Stimulated activated CD4-positive, alpha-beta T cell treated with anti-CD3 and anti-CD28 coated beads, Interleukin-1b, Interleukin-23, amount 100 ng/mL, for 1 hour (primary cell): ENCODE data around the gene SWT1.
A peak's percentile ranks its signal among the peaks of the same experiment; 100 is the strongest.
"Not testable (repeated sequence)": the region's sequence is repeated elsewhere in the genome, so short reads cannot be mapped to it uniquely, and the experiment has no call there.

ENCODE experiments used
- DNase-seq, 2 donors: peaks; one replicate each; pipeline ENCODE4 v3.0.0-alpha.2; 2020; ENCODE audit warnings: low read depth in 2 of 2

Gene SWT1

DNA sequence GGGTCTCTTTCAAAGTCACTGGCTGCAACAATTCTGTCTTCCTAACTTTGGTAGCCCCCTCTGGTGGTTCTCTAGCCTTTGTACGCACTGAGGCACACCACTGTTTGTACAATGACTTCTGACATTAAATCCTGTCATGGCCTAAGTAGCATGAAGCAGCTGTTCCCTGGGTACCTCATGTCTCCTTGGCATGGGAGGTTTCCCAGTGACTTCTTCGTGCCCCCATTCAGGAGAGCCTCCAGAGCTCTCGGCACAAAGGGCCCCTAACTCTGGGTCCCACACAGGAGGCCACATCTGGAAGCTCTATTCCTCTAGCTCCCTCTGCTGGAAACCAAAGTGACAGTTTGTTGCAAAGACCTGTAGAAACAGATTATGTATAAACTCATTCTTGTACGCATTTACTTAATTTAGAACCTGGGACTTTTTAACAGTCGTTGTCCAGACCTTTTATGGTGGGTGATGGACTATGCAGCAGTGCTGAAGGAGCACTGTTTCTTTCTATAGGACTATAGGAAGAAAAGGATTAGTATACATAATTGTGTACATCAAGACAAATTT, 13.4 kb downstream of the SWT1 start:
- DNase-seq, result no peak

DNA sequence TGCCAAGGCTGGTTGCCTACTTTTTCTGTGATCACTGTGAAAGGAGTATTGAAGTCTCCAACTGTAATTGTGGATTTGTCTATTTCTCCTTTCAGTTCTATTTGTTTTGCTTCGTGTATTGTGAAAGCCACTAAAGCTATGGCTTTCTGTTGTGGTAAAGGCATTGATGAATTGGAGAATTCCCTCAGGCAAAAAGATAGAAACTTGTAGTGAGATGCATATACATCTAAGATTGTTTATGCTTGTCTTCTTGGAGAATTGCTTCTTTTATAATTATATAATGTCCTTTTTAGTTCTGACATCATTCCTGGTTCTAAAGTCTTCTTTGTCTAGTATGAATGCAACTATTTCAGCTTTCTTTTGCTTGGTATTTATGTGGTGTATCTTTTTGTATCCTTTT, 36.8 kb downstream of the SWT1 start:
- DNase-seq, result no peak

DNA sequence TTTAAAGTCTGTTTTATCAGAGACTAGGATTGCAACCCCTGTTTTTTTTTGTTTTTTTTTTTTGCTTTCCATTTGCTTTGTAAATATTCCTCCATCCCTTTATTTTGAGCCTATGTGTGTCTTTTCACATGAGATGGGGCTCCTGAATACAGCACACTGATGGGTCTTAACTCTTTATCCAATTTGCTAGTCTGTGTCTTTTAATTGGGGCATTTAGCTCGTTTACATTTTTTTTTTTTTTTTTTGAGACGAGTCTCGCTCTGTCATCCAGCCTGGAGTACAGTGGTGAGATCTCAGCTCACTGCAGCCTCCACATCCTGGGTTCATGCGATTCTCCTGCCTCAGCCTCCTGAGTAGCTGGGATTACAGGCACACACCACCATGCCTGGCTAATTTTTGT, 41.7 kb downstream of the SWT1 start:
- DNase-seq, result not testable (repeated sequence)

DNA sequence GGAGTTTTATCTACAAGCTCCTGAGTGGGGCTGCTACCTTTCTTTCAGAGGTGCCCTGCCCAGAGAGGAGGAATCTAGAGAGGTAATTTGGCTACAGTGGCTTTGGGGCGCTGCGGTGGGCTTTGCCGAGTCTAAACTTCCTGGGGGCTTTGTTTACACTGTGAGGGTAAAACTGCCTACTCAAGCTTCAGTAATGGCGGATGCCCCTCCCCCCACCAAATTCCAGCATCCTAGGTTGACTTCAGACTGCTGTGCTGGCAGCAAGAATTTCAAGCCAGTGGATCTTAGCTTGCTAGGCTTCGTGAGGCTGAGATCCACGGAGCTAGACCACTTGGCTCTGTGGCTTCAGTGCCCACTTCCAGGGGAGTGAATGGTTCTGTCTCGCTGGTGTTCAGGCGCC, 43.9 kb downstream of the SWT1 start:
- DNase-seq, result no peak

DNA sequence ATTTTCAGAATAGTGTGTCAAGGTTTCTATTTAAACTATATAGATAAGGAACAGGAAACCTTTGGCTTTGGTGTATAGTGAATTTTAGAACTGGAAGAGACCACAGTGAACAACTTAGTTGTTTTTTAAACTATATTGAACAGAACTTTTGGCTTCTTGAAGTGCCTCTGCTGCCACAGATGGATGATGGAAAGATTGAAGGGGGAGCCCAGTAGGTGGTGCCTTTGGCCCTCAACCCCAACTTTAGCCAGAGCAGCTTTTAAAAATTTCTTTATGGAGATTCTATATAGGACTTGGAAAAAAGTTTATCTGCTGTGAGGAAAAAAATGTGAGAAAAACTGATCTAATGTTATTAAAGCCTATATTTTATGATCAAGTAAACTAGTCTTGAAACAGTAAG, 50.2 kb downstream of the SWT1 start:
- no peak for DNase-seq

DNA sequence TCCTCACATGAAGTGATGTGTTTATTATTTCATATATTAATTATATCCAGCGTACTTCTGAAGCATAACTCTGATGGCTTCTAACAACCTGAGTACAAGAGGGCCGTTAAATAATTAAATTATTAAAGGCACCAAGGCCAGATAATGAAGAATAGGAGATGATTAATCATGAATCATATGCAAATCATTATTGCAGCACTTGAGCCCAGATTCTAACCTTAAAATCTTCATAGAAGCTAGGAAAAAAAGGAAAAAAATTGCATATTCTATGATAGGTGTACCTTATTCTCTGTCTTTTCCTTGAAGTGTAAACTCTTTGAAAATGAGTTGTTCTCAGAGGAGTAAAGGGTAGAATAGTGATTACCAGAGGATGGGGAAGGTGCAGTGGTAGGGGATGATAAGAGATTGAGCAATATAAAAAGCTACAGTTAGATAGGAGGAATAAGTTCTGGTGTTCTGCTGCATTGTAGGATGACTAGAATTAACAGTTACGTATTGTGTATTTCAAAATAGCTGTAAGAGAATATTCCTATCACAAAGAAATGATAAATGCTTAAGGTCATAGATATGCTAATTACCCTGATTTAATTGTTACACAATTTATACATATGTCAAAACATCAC, 51.1 kb downstream of the SWT1 start:
- DNase-seq, result no peak

DNA sequence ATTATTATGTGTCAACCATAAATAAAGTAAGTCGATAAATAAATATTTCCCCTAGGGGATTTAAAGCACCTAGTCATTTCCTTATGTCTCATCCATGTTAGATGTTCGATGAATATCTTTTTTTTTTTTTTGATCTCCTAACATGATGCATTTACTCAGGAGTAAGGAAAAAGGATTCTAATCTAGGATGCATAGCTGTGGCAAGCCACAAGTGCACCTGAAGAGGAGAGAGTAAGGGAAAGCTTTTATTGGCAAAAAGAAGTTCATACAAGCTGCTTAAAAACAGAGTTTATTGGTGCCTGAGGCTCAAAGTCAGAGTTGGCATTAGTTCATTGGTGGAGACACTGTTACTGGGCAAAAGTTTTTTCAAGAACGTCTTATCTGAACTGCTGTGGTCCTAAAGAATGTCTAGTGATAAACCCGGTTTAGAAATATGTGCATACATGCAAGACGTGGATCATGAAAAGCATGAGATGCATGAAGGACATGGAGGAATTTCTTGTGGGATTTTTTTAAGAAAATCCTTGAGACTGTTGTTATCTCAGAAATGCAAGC, 51.7 kb downstream of the SWT1 start:
- DNase-seq, result no peak

DNA sequence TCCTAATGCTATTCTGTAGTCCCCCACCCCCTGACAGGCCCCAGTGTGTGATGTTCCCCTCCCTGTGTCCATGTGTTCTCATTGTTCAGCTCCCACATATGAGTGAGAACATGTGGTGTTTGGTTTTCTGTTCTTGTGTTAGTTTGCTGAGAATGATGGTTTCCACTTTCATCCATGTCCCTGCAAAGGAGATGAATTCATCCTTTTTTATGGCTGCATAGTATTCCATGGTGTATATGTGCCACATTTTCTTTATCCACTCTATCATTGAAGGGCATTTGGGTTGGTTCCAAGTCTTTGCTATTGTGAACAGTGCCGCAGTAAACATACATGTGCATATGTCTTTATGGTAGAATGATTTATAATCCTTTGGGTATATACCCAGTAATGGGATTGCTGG, 52.4 kb downstream of the SWT1 start:
- not testable (repeated sequence) for DNase-seq

DNA sequence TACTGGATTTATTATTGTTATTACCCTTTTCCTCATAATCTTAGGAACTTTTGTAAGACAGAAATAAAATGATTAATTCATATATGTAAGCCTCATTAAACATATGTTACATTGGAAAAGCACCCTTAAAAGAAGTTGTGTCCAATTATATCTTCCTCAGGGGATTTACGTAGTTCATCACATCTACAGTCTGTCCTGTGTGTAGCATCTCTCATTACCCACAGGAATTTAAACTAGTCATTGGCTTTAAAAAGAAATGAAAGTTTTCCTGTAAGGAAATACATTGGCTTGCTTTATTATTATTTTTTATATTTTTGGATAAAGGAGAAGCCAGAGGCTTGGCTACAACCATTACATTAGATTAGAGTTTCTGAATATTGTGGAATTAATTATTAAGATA, 56.1 kb downstream of the SWT1 start:
- DNase-seq, result no peak

DNA sequence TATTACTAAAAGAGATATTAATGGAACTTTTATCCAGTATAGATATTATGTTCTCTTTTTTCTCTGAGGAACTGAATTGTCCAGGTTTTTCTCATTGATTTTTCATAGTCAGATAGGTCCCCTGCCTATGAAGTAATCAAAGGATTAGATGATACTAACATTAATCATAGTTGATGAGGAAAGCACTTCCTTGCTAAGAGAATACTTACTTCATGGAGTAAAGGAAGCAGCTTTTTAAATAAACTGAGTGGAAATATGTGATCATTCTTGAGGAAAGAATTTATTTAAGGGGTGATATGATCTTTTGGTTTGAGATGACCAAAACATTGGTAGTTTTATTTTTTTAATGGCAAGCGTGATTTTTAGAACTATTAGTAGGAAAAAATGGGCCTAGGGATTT, 58.9 kb downstream of the SWT1 start:
- no peak for DNase-seq

DNA sequence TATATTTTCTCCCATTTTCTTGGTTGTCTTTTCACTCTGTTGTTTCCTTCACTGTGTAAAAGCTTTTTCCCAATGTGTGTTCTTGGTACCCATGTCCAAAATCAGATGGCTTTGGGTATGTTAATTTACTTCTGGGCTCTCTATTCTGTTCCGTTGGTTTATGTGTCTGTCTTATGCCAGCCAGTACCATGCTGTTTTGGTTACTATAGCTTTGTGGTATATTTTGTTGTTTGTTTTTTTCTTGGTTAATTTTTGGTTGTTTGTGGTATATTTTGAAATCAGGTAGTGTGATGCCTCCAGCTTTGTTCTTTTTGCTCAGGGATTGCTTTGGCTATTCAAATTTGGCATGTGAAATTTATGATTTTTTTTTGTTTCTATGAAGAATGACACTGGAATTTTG, 67.2 kb downstream of the SWT1 start:
- DNase-seq, result no peak

DNA sequence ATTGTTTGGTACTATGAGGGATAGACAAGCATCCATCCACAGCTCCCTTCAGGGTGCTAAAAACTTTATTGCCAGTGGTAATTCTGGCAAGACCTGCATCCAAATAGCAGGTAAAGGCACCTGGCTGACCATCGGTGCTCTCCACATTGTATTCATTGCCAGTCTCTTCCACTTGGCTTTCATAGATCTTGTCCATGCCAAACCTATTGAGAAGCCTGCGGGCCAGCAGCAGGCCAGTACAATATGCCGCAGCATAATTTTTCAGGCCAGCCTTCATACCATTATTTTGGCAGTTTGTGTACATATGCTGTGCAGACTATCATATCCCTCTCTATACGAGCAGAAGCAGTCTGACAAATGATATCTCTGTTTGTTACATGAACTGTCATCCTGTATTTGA, 70.2 kb downstream of the SWT1 start:
- no peak for DNase-seq

DNA sequence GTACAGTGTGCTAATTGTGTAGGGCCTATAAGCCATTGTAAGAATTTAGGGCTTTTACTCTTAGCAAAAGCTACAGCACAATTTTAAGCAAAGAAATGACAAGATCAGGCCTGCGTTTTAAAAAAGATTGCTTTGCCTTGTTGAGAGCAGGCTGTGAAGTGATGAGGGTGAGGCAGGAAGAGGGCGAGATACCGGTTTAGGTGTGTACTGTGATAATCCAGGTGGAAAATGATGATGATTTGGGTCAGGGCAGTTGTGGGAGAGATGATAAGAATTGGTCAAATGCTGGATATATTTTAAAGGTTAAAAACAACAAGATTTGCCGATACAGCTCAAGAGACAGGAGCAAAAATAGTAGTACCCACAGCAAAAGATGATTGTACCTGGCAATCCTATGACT, 72.0 kb downstream of the SWT1 start:
- DNase-seq, result no peak

DNA sequence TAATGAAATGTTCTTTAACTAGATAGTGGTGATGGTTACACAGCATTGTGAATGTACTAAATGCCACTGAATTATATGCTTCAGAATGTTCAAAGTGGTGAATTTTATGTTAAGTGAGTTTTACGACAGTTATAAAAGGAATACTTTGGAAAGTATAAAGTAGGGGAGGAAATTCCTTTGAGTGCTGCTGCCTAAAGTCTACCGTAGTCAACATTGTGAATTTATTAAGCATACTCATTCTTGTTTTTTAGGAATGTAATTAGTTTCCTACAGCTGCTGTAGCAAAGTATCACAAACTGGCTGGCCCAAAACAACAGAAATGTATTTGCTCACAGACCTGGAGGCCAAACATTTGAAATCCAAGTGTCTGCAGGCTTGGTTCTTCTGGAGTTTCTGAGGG, 73.0 kb downstream of the SWT1 start:
- DNase-seq, result no peak

DNA sequence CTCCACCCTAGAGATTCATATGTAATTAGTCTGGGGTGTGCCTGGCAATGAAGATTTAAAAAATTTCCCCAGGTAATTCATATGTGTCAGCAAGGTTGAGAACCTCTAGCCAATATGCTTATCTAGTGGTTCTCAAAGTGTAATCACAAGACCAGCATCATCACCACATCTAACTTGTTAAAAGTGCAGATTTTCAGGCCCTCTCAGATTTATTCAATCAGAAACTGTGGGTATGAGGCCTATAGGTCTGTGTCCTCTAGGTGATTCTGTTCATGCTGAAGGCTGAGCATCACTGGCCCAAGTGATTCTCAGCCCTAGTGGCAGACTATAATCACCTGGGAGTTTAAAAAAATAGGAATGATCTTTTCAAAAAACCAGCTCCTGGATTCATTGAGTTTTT, 75.9 kb downstream of the SWT1 start:
- DNase-seq, result no peak

DNA sequence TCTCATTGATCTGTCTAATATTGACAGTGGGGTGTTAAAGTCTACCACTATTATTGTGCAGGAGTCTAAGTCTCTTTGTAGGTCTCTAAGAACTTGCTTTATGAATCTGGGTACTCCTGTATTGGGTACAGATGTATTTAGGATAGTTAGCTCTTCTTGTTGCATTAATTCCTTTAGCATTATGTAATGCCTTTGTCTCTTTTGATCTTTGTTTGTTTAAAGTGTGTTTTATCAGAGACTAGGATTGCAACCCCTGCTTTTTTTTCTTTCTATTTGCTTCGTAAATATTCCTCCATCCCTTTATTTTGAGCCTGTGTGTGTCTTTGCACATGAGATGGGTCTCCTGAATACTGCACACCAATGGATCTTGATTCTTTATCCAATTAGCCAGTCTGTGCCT, 77.2 kb downstream of the SWT1 start:
- not testable (repeated sequence) for DNase-seq

DNA sequence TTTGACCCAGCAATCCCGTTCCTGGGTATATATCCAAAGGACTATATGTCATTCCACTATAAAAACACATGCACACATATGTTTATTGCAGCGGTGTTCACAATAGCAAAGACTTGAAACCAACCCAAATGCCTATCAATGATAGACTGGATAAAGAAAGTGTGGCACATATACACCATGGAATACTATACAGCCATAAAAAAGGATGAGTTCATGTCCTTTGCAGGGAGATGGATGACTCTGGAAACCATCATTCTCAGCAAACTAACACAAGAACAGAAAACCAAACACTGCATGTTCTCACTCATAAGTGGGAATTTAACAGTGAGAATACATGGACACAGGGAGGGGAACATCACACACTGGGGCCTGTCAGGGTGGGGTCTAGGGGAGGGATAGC, 80.2 kb downstream of the SWT1 start:
- DNase-seq, result not testable (repeated sequence)

DNA sequence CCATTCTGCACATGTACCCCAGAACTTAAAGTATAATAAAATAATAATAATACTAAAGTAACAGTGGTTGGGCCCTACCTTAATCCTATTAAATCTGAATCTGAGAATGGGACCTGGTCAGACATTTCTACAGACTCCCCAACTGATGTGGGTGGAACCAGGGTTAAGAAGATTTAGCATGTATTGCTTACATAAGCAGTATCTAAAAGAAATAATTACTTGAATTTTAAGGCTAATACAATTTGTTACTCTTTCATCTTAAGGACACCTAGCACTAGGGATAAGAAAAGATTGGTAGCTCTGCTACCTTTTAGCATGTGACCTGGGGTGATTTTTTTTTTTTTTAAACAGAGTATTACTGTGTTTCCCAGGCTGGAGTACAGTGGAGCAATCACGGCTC, 80.7 kb downstream of the SWT1 start:
- DNase-seq, result no peak

DNA sequence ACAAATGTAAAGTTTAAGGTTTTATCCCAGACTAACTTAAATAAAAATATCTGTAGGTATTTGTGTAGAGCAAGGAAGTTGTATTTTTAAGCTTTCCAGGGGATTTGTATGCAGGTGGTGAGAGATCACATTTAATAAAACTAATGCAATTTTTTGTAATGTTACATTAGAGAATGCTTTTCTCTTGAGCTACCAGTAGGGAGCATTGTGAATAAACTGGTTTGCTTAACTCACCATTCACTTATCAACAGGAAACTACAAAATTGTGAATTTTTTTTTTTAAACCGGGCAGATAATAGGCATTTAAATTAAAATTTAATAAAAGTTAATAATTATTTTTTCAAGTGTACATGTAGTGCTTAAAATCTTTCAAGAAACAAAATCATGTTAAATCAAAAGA, 81.5 kb downstream of the SWT1 start:
- no peak for DNase-seq

DNA sequence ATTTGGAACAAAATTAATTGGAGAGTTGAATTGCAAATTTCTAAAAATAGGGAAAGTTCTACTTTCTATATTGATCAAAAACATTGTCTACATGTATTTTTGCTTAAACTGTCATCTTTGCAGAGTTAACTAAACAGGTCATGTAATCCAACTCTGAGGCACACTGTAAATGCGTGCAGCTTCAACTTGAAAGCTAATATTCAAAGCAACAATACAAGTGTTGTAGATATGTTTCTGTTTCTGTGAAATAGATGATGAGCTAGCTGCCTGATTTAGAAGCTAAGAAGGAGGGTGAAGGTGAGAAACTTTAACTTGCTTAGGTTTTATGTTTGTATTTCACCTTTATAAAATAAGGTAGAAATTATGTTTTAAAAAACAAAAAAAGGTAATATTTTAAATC, 82.9 kb downstream of the SWT1 start:
- no peak for DNase-seq

DNA sequence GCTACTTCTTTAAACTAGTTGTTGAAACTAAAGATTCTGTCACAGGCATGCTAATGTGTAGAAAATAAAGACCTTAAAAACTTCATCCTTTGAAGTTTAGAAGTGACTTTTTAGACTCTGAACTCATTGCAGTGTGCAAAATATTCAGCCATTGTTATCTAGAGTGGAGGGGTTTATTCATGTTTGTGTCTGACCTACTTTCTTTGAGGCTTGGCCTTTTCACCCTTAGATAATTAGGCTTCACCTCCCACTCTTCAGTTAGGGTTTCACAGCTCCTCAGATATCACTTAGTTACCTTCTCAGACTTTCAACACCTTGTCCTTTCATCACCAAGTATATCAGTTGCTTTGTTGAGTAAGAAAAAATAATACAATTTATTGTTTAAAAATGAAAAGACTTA, 84.2 kb downstream of the SWT1 start:
- DNase-seq, result no peak

DNA sequence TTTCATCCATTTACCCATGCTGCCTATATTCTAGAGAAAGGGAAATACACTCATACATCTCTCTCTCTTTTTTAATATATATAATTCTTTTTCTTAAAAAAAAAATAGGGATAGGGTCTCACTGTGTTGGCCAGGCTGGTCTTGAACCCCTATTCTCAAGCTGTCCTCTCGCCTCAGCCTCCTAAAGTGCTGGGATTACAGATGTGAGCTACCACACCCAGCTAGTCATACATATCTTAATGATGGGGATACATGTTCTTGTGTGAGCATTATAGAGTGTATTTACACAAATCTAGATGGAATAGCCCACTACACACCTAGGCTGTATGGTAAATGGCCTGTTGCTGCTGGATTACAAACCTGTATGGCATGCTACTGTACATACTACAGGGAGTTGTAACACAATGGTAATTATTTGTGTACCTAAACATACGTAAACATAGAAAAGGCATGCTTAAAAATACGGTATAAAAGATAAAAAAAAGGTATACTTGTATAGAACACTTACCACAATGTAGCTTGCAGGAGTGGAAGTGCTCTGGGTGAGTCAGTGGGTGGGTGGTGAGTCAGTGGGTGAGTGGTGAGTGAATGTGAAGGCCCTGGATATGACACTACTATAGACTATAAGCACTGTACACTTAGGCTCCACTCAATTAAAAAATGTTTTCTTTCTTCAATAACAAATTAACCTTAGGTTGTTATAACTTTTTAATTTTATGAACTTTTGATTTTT, 87.2 kb downstream of the SWT1 start:
- DNase-seq, result peak in 1 of 2 donors; percentile 7

DNA sequence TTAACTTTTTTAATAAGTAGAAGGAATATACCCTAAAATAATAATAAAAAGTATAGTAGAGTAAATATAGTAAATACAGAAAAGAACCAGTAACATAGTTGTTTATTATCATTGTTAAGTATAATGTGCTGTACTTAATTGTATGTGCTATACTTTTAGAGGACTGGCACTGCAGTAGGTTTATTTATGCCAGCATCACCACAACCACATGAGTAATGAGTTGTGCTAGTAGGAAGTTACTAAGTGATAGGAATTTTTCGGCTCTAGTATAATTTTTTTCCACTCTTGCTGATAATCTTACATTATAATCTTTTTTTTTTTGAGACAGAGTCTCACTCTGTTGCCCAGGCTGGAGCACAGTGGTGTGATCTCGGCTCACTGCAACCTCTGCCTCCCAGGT, 88.5 kb downstream of the SWT1 start:
- no peak for DNase-seq
